Colonic mucosa (tissue), 4 donors: ENCODE data around the gene TMEM235. TPM values are rescaled to one million over a fixed set of nuclear protein-coding genes. Genes with fewer than 3 reads are reported as not detected.

Source experiments
- DNase-seq: peaks from one replicate; pipeline ENCODE4 v3.0.0-alpha.2; 2020
- H3K27ac ChIP-seq: fragments of 200-600 bp; one replicate; pipeline ENCODE4 v1.8.0; 2021
- H3K27me3 ChIP-seq: fragments of 200-600 bp; one replicate; pipeline ENCODE4 v1.8.0; 2021
- H3K36me3 ChIP-seq: fragments of 200-600 bp; one replicate; pipeline ENCODE4 v1.8.0; 2021
- H3K4me1 ChIP-seq: fragments of 200-600 bp; one replicate; pipeline ENCODE4 v1.8.0; 2021; ENCODE audit warnings: mild to moderate bottlenecking
- H3K4me3 ChIP-seq: fragments of 200-600 bp; one replicate; pipeline ENCODE4 v1.8.0; 2021
- H3K9ac ChIP-seq, 2 donors: one replicate each; pipeline ENCODE4 v1.7.0; 2013; ENCODE audit warnings: control low read depth in 2 of 2, low read depth in 2 of 2, low read length in 2 of 2
- H3K9me3 ChIP-seq: fragments of 200-600 bp; one replicate; pipeline ENCODE4 v1.8.0; 2021
- CTCF ChIP-seq: fragments of 200-600 bp; IDR thresholded peaks from one replicate; pipeline ENCODE4 v1.8.0; 2022; ENCODE audit warnings: antibody characterized with exemption, mild to moderate bottlenecking
- intact Hi-C: fragments of 100-400 bp; cut with DNase I; formaldehyde crosslinking; loops from one replicate; pipeline ENCODE4 v1.14.1; 2022
- total RNA-seq, 2 donors: library from RNA; stranded (reverse); fragmentation: NEBNext Ultra II Directional in 1 of 2; extraction: Animal tissue kit (Norgen Biotek cat#: 25700) in 1 of 2; gene quantifications; one replicate each; pipeline ENCODE4 v1.2.1, GENCODE V29; 2021
- donor health status: healthy.
- donor health status: DM: no; HTN: no; CAD: no.
- donor health status: DM: no; HTN: no; CAD: no.

Gene TMEM235
- total RNA-seq, 2 donors from 2014 or later, result not detected

GRCh38 chr17:78256707-78257591 is 25.5 kb downstream of the TMEM235 start:
- no peak overlapping the region for H3K4me3 ChIP-seq
- DNase-seq, result no peak
- H3K9ac ChIP-seq, result no peak overlapping the region
- H3K27me3 ChIP-seq, result no peaks in the 10 kb centered on the region
- H3K36me3 ChIP-seq, result no peaks in the 10 kb centered on the region
- no peak overlapping the region for H3K27ac ChIP-seq
- H3K9me3 ChIP-seq, result no peaks in the 10 kb centered on the region
- H3K4me1 ChIP-seq, result peaks cover 7% of the 10 kb centered on the region
- intact Hi-C loops, result no loop called here
- TF ChIP-seq CTCF, result no peak

GRCh38 chr17:78257810-78258322 is 26.4 kb downstream of the TMEM235 start:
- H3K4me1 ChIP-seq, result peaks cover 4% of the 10 kb centered on the region
- intact Hi-C loops, result no loop called here

GRCh38 chr17:78258323-78259191 is 27.1 kb downstream of the TMEM235 start:
- Histone ChIP-seq H3K9me3 (no peaks in the 10 kb centered on the region), H3K4me1 (peaks cover 4% of the 10 kb centered on the region), H3K9ac (peak overlapping the region in 1 of 2 donors; percentile 24), H3K27ac (no peak overlapping the region), H3K4me3 (no peak overlapping the region), H3K36me3 (no peaks in the 10 kb centered on the region), H3K27me3 (no peaks in the 10 kb centered on the region)
- intact Hi-C loops, result no loop called here
- no peak for TF ChIP-seq CTCF
- DNase-seq, result no peak

More at GRCh38 chr17:78257810-78258322, 26.4 kb downstream of the TMEM235 start:
- H3K9ac ChIP-seq, result peak overlapping the region in 1 of 2 donors; percentile 24
- H3K36me3 ChIP-seq, result no peaks in the 10 kb centered on the region
- no peak for DNase-seq
- TF ChIP-seq CTCF, result no peak
- no peak overlapping the region for H3K27ac ChIP-seq
- H3K4me3 ChIP-seq, result no peak overlapping the region
- no peaks in the 10 kb centered on the region for H3K27me3 ChIP-seq
- H3K9me3 ChIP-seq, result no peaks in the 10 kb centered on the region

GRCh38 chr17:78259192-78259554 is 27.7 kb downstream of the TMEM235 start:
- DNase-seq, result no peak
- Histone ChIP-seq H3K27ac (no peak overlapping the region), H3K27me3 (no peaks in the 10 kb centered on the region), H3K9ac (no peak overlapping the region), H3K4me3 (no peak overlapping the region), H3K4me1 (peaks cover 4% of the 10 kb centered on the region), H3K36me3 (no peaks in the 10 kb centered on the region), H3K9me3 (no peaks in the 10 kb centered on the region)
- no peak for TF ChIP-seq CTCF
- intact Hi-C loops, result no loop called here

DNA sequence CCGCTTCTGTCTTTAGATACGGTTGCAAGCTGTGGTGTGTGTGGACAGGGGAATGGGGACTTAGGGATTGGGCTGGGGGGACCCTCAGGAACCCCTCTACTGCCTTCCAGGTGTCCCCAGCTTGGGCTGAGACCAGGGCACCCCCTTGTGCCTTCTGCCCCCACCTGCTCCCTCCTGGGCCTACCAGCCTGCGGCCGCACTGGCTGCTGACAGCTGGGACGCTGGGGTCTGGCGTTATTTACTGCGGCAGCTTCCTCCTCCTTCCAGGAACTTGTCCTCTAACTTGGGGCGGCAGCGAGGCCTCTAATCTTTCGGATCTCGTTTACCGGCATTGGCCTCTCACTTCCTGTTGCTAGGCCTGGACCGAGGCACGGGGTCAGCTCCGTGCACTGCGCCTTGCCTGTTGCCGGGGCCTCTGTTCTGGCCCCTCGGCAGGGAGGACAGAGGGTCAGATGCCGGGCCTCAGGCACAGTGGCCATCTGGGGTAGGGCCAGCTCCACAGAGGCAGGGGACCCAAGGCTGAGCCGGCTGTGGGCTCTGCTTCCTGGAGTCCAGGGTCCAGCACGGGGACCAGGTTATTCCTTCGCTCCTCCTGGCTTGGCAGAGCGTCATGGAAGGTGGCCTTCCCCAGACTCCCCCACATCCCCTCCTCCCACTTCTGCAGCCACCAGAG is 31.8 kb downstream of the TMEM235 start:
- Histone ChIP-seq H3K27me3 (no peaks in the 10 kb centered on the region), H3K36me3 (no peaks in the 10 kb centered on the region), H3K4me3 (no peak overlapping the region), H3K4me1 (peaks cover 2% of the 10 kb centered on the region), H3K27ac (peak overlapping the region; percentile 50), H3K9ac (peak overlapping the region in 1 of 2 donors; percentile 12), H3K9me3 (no peaks in the 10 kb centered on the region)
- intact Hi-C loops, result no loop called here
- no peak for TF ChIP-seq CTCF
- DNase-seq, result peak; percentile 58
